SK-N-SH (cell line): ENCODE data around the gene ELFN2. TPM values are rescaled to one million over a fixed set of nuclear protein-coding genes. Genes with fewer than 3 reads are reported as not detected.

ENCODE experiments used
- CTCF ChIA-PET: fragments of 300-600, 350-600 bp; formaldehyde crosslinking; extraction: SDS; loops from one replicate; lab custom pipeline; 2021; lab: Yijun Ruan, JAX
- POLR2A ChIA-PET: fragments of 350-600 bp; sonication (Branson Sonifier 250); formaldehyde crosslinking; extraction: SDS; loops from one replicate; lab custom pipeline; 2020; ENCODE audit warnings: antibody characterized with exemption, inconsistent platforms; lab: Yijun Ruan, JAX
- DNase-seq: peaks from one replicate; pipeline ENCODE4 v3.0.0; 2012
- H2AFZ ChIP-seq: fragments of 200-600 bp; sonication (generic); 2 replicates; pipeline ENCODE4 v1.8.1; 2016; ENCODE audit warnings: antibody characterized with exemption, mild to moderate bottlenecking, low read depth
- H3F3A ChIP-seq: fragments of 200-600 bp; sonication (generic); replicated peaks from 2 replicates; pipeline ENCODE3; 2016; ENCODE audit warnings: antibody characterized with exemption, mild to moderate bottlenecking; ENCODE audit not compliant: insufficient read depth
- H3K27ac ChIP-seq, 2 experiments: fragments of 200-500 bp in 1 of 2; fragments of 200-600 bp in 1 of 2; sonication (Bioruptor generic) in 1 of 2; sonication (generic), shearing (Covaris generic) in 1 of 2; 2 replicates each; pipeline versions ENCODE4 v1.5.1 to v1.6.1; 2014 to 2016; ENCODE audit warnings: low read depth in 2 of 2, inconsistent platforms in 1 of 2, low read length in 1 of 2, mild to moderate bottlenecking in 1 of 2, mixed read lengths in 1 of 2
- H3K27me3 ChIP-seq: fragments of 200-600 bp; sonication (generic), shearing (Covaris generic); 2 replicates; pipeline ENCODE4 v1.6.1; 2016; ENCODE audit warnings: mixed run types; ENCODE audit not compliant: insufficient read depth
- H3K36me3 ChIP-seq, 2 experiments: fragments of 200-500 bp in 1 of 2; fragments of 200-600 bp in 1 of 2; sonication (Bioruptor generic) in 1 of 2; sonication (generic) in 1 of 2; replicated peaks in 1 of 2; 2 replicates each; pipeline versions ENCODE3 to v1.5.1; 2014 to 2016; ENCODE audit warnings: low read length in 1 of 2, mild to moderate bottlenecking in 1 of 2; ENCODE audit not compliant: insufficient read depth in 2 of 2, control insufficient read depth in 1 of 2
- H3K4me1 ChIP-seq, 2 experiments: fragments of 200-500 bp in 1 of 2; fragments of 200-600 bp in 1 of 2; sonication (Bioruptor generic) in 1 of 2; sonication (generic), shearing (Covaris generic) in 1 of 2; 2 replicates each; pipeline versions ENCODE4 v1.5.1 to v1.6.1; 2014 to 2016; ENCODE audit warnings: low read depth in 1 of 2, low read length in 1 of 2, mixed run types in 1 of 2; ENCODE audit not compliant: insufficient read depth in 2 of 2, control insufficient read depth in 1 of 2
- H3K4me2 ChIP-seq: fragments of 200-600 bp; sonication (generic), shearing (Covaris generic); 2 replicates; pipeline ENCODE4 v1.6.1; 2017; ENCODE audit warnings: mixed run types
- H3K4me3 ChIP-seq, 2 experiments: fragments of 200-500 bp in 1 of 2; fragments of 200-600 bp in 1 of 2; sonication (Bioruptor generic) in 1 of 2; sonication (generic), shearing (Covaris generic) in 1 of 2; 2 replicates each; pipeline versions ENCODE4 v1.5.1 to v1.8.1; 2014 to 2016; ENCODE audit warnings: low read depth in 2 of 2, inconsistent platforms in 1 of 2, low read length in 1 of 2, mild to moderate bottlenecking in 1 of 2, mixed read lengths in 1 of 2, moderate library complexity in 1 of 2
- H3K79me2 ChIP-seq: fragments of 200-600 bp; sonication (generic); 2 replicates; pipeline ENCODE4 v1.8.1; 2017; ENCODE audit warnings: mild to moderate bottlenecking; ENCODE audit not compliant: insufficient read depth
- H3K9ac ChIP-seq: fragments of 200-600 bp; sonication (generic); 2 replicates; pipeline ENCODE4 v1.6.1; 2017; ENCODE audit warnings: mixed run types
- H3K9me2 ChIP-seq: fragments of 200-600 bp; sonication (generic); 2 replicates; pipeline ENCODE4 v1.6.1; 2017; ENCODE audit warnings: mixed run types
- H3K9me3 ChIP-seq: fragments of 200-600 bp; sonication (generic); 2 replicates; pipeline ENCODE4 v1.6.1; 2017; ENCODE audit warnings: mixed run types, mild to moderate bottlenecking, moderate library complexity
- H4K20me1 ChIP-seq: fragments of 200-600 bp; sonication (generic); 2 replicates; pipeline ENCODE4 v1.6.1; 2017; ENCODE audit warnings: mild to moderate bottlenecking, mixed run types; ENCODE audit not compliant: insufficient read depth
- CHD2 ChIP-seq: fragments of 150-350 bp; IDR thresholded peaks from 2 replicates; pipeline ENCODE4 v1.6.1; 2018; ENCODE audit warnings: low read length; ENCODE audit not compliant: partially characterized antibody
- CTCF ChIP-seq: fragments of 200-600 bp; sonication (generic); IDR thresholded peaks from 2 replicates; pipeline ENCODE4 v1.6.1; 2017; ENCODE audit warnings: antibody characterized with exemption, mild to moderate bottlenecking, moderate library complexity
- ELF1 ChIP-seq: IDR thresholded peaks from 2 replicates; pipeline ENCODE4 v1.4.0; 2012
- EZH2phosphoT487 ChIP-seq: fragments of 200-600 bp; sonication (generic); IDR thresholded peaks from 2 replicates; pipeline ENCODE4 v1.6.1; 2017; ENCODE audit warnings: low read depth, mixed run types, mild to moderate bottlenecking, antibody characterized with exemption, moderate library complexity, borderline replicate concordance
- FOXJ3 ChIP-seq: sonication (generic); formaldehyde crosslinking; IDR thresholded peaks from 2 replicates; pipeline ENCODE4 v1.5.1; 2020; ENCODE audit warnings: mild to moderate bottlenecking, missing genetic modification reagents
- FOXM1 ChIP-seq: IDR thresholded peaks from 2 replicates; pipeline ENCODE4 v1.4.0; 2012; ENCODE audit warnings: low read depth, mild to moderate bottlenecking
- GATA2 ChIP-seq: sonication (generic); formaldehyde crosslinking; IDR thresholded peaks from 2 replicates; pipeline ENCODE4 v1.5.0; 2020; ENCODE audit warnings: mild to moderate bottlenecking, missing genetic modification reagents
- MEF2A ChIP-seq: IDR thresholded peaks from 2 replicates; pipeline ENCODE4 v1.4.0; 2012; ENCODE audit warnings: low read depth, borderline replicate concordance
- POLR2AphosphoS5 ChIP-seq: IDR thresholded peaks from 2 replicates; pipeline ENCODE4 v1.6.1; 2012; ENCODE audit warnings: low read depth, low read length
- RCOR1 ChIP-seq: fragments of 150-350 bp; IDR thresholded peaks from 2 replicates; pipeline ENCODE4 v1.6.1; 2017; ENCODE audit warnings: antibody characterized with exemption, low read length
- RXRA ChIP-seq: IDR thresholded peaks from 2 replicates; pipeline ENCODE4 v1.4.0; 2012; ENCODE audit warnings: low read depth, mild to moderate bottlenecking, borderline replicate concordance
- SIN3A ChIP-seq: IDR thresholded peaks from 2 replicates; pipeline ENCODE4 v1.6.1; 2012; ENCODE audit warnings: low read depth, mild to moderate bottlenecking, low read length, moderate library complexity, borderline replicate concordance
- TAF1 ChIP-seq: IDR thresholded peaks from 2 replicates; pipeline ENCODE4 v1.6.1; 2012; ENCODE audit warnings: low read depth, mild to moderate bottlenecking, low read length, moderate library complexity, borderline replicate concordance
- TCF12 ChIP-seq: IDR thresholded peaks from 2 replicates; pipeline ENCODE4 v1.4.0; 2012
- USF2 ChIP-seq: fragments of 150-350 bp; IDR thresholded peaks from 2 replicates; pipeline ENCODE4 v1.6.1; 2017; ENCODE audit warnings: antibody characterized with exemption, low read length, low read depth, borderline replicate concordance
- YY1 ChIP-seq: IDR thresholded peaks from 2 replicates; pipeline ENCODE4 v1.4.0; 2012; ENCODE audit warnings: low read depth, mild to moderate bottlenecking
- WGBS: methylation state at CpG from one replicate; pipeline ENCODE4 v1.1.6; 2017; ENCODE audit warnings: low lambda C conversion rate; 5-methylcytosine and 5-hydroxymethylcytosine counted together
- polyA plus RNA-seq, 3 experiments: library from polyadenylated mRNA; depleted of rRNA; stranded (reverse); fragments of >200 nt; gene quantifications; 2 replicates each; pipeline ENCODE4 v1.2.3, GENCODE V29; 2012
- TF ChIP-seq, protein P1 (sequence below): IDR thresholded peaks from 2 replicates; pipeline ENCODE4 v1.4.0; 2012; ENCODE audit warnings: low read depth, borderline replicate concordance
- TF ChIP-seq, protein P2 (sequence below): IDR thresholded peaks from 2 replicates; pipeline ENCODE4 v1.4.0; 2012; ENCODE audit warnings: low read depth

Gene ELFN2
- polyA plus RNA-seq, 1 of the 3 experiments (the other 2 are of a cell fraction): 2.8 TPM

DNA sequence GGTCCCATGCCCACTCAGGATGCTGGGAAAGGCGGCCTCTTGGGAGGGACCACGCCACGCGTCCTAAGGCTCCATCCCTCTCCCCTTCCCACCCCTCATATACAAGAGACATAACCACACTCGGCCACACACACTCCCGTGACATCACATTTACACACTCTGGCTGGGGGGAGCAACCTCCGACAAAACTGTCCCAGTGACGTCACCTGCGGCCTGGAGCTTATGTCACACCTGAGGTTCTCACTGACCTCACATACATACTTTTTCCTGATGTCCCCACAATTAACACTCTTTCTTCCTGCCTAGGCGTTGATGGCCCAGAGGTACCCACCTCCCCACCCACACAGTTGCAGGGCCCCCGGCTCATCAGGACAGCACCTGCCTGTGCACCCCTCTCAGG, 1.9 kb downstream of the ELFN2 start:
- Histone ChIP-seq H3K27ac (no peak overlapping the region), H3K9me2 (no peaks in the 10 kb centered on the region), H4K20me1 (no peaks in the 10 kb centered on the region), H3K27me3 (peaks cover 4% of the 10 kb centered on the region), H2AFZ (no peak overlapping the region), H3K79me2 (no peaks in the 10 kb centered on the region), H3K4me3 (no peak overlapping the region), H3F3A (peaks cover 6% of the 10 kb centered on the region), H3K36me3 (no peaks in the 10 kb centered on the region), H3K9ac (no peak overlapping the region), H3K4me1 (peaks cover 0 to 8% of the 10 kb centered on the region in 2 experiments; a peak in 1 of 4 replicates), H3K4me2 (no peak overlapping the region), H3K9me3 (no peaks in the 10 kb centered on the region)
- DNase-seq: no peak
- TF ChIP-seq SIN3A (no peak), FOXM1 (no peak)
- TF ChIP-seq, protein P1, sequence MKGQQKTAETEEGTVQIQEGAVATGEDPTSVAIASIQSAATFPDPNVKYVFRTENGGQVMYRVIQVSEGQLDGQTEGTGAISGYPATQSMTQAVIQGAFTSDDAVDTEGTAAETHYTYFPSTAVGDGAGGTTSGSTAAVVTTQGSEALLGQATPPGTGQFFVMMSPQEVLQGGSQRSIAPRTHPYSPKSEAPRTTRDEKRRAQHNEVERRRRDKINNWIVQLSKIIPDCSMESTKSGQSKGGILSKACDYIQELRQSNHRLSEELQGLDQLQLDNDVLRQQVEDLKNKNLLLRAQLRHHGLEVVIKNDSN: no peak
- 94% methylated on average over 11 of the region's 11 CpGs for WGBS
- CTCF ChIA-PET: interaction anchor here (1.0 to 10.0 kb wide), 2 partner anchors 31 to 108 kb away, joined by 3 to 287 read pairs; no protein-coding TSS in a partner anchor
- POLR2A ChIA-PET: no interaction called here

GRCh38 chr22:37423283-37423682, 4.0 kb downstream of the ELFN2 start:
- H2AFZ ChIP-seq: no peak overlapping the region
- DNase-seq: no peak
- ChIA-PET CTCF (interaction anchor here (0.9 to 2.2 kb wide), 3 partner anchors 33 to 106 kb away, joined by 3 to 17 read pairs (median 3); no protein-coding TSS in a partner anchor), POLR2A (no interaction called here)
- no peak overlapping the region for H3K4me3 ChIP-seq
- 94% methylated on average over 6 of the region's 8 CpGs for WGBS
- no peaks in the 10 kb centered on the region for H3K36me3 ChIP-seq
- H3K27me3 ChIP-seq: peaks cover 5% of the 10 kb centered on the region
- H3K4me2 ChIP-seq: no peak overlapping the region
- H3K9me3 ChIP-seq: no peaks in the 10 kb centered on the region
- no peaks in the 10 kb centered on the region for H3F3A ChIP-seq
- no peak overlapping the region for H3K9ac ChIP-seq
- no peaks in the 10 kb centered on the region for H3K9me2 ChIP-seq
- H4K20me1 ChIP-seq: no peaks in the 10 kb centered on the region
- no peak for TF ChIP-seq RCOR1
- TF ChIP-seq RXRA: no peak
- no peak for TF ChIP-seq POLR2AphosphoS5
- TF ChIP-seq USF2: no peak
- no peak for TF ChIP-seq YY1
- no peak for TF ChIP-seq EZH2phosphoT487
- TF ChIP-seq TAF1: no peak
- TF ChIP-seq TCF12: no peak
- TF ChIP-seq, protein P2, sequence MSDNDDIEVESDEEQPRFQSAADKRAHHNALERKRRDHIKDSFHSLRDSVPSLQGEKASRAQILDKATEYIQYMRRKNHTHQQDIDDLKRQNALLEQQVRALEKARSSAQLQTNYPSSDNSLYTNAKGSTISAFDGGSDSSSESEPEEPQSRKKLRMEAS: no peak
- TF ChIP-seq CTCF: no peak
- TF ChIP-seq, protein P1: no peak
- no peak for TF ChIP-seq SIN3A
- no peak for TF ChIP-seq CHD2
- TF ChIP-seq GATA2: no peak
- TF ChIP-seq FOXJ3 (CRISPR knock-in tag): no peak
- TF ChIP-seq FOXM1: no peak
- no peak for TF ChIP-seq ELF1
- no peak for TF ChIP-seq MEF2A
- no peak overlapping the region for H3K27ac ChIP-seq
- peaks cover 0 to 9% of the 10 kb centered on the region in 2 experiments; a peak in 1 of 4 replicates for H3K4me1 ChIP-seq
- no peaks in the 10 kb centered on the region for H3K79me2 ChIP-seq
